ENCODE data around the gene GUCY1B1.

Gene GUCY1B1

GRCh38 chr4:155846929-155847328 is 88.1 kb downstream of the GUCY1B1 start:
- no peaks in the 10 kb centered on the region for H3K9me3 ChIP-seq (ENCODE audit: control insufficient read depth, low read length)
- H3K4me2 ChIP-seq (ENCODE audit: low read length): no peak overlapping the region
- H3K4me3 ChIP-seq (ENCODE audit: low read depth, low read length): no peak overlapping the region

GRCh38 chr4:155849042-155849441 is 90.2 kb downstream of the GUCY1B1 start:
- Histone ChIP-seq H2AFZ (no peak overlapping the region), H3K4me2 (ENCODE audit: low read length) (no peak overlapping the region), H3K79me2 (no peaks in the 10 kb centered on the region), H3K36me3 (ENCODE audit: control insufficient read depth, insufficient read depth, low read length) (no peaks in the 10 kb centered on the region), H3K27me3 (ENCODE audit: control insufficient read depth, insufficient read depth, low read length) (no peaks in the 10 kb centered on the region), H3K4me1 (no peaks in the 10 kb centered on the region), H3K4me3 (ENCODE audit: low read depth, low read length) (no peak overlapping the region), H3K9ac (no peak overlapping the region), H3K27ac (no peak overlapping the region), H3K9me3 (ENCODE audit: control insufficient read depth, low read length) (no peaks in the 10 kb centered on the region)
- no peak for TF ChIP-seq CTCF (IDR thresholded peaks at IDR 0.05)

More at GRCh38 chr4:155846929-155847328, 88.1 kb downstream of the GUCY1B1 start:
- Histone ChIP-seq H3K4me1 (no peaks in the 10 kb centered on the region), H3K36me3 (ENCODE audit: control insufficient read depth, insufficient read depth, low read length) (no peaks in the 10 kb centered on the region), H3K9ac (no peak overlapping the region), H2AFZ (no peak overlapping the region), H3K27ac (no peak overlapping the region), H3K27me3 (ENCODE audit: control insufficient read depth, insufficient read depth, low read length) (no peaks in the 10 kb centered on the region), H3K79me2 (no peaks in the 10 kb centered on the region)
- TF ChIP-seq CTCF (IDR thresholded peaks at IDR 0.05): no peak

- Histone ChIP-seq H3K9ac (no peak overlapping the region), H3K79me2 (no peaks in the 10 kb centered on the region), H3K4me3 (ENCODE audit: low read depth, low read length) (no peak overlapping the region), H3K27me3 (ENCODE audit: control insufficient read depth, insufficient read depth, low read length) (no peaks in the 10 kb centered on the region), H3K36me3 (ENCODE audit: control insufficient read depth, insufficient read depth, low read length) (no peaks in the 10 kb centered on the region), H3K4me1 (no peaks in the 10 kb centered on the region), H3K27ac (no peak overlapping the region), H2AFZ (no peak overlapping the region), H3K4me2 (ENCODE audit: low read length) (no peak overlapping the region), H3K9me3 (ENCODE audit: control insufficient read depth, low read length) (no peaks in the 10 kb centered on the region)
- TF ChIP-seq CTCF (IDR thresholded peaks at IDR 0.05): no peak
Measured at GRCh38 chr4:155853189-155853588, 94.4 kb downstream of the GUCY1B1 start.

GRCh38 chr4:155854582-155855226 is 95.9 kb downstream of the GUCY1B1 start:
- no peak overlapping the region for H3K27ac ChIP-seq
- H3K4me2 ChIP-seq (ENCODE audit: low read length): no peak overlapping the region
- TF ChIP-seq CTCF (IDR thresholded peaks at IDR 0.05): no peak
- no peak overlapping the region for H3K4me3 ChIP-seq (ENCODE audit: low read depth, low read length)
- H3K36me3 ChIP-seq (ENCODE audit: control insufficient read depth, insufficient read depth, low read length): no peaks in the 10 kb centered on the region
- no peak overlapping the region for H3K9ac ChIP-seq
- H3K79me2 ChIP-seq: no peaks in the 10 kb centered on the region
- no peaks in the 10 kb centered on the region for H3K4me1 ChIP-seq
- no peaks in the 10 kb centered on the region for H3K27me3 ChIP-seq (ENCODE audit: control insufficient read depth, insufficient read depth, low read length)
- no peak overlapping the region for H2AFZ ChIP-seq
- H3K9me3 ChIP-seq (ENCODE audit: control insufficient read depth, low read length): no peaks in the 10 kb centered on the region

GRCh38 chr4:155855897-155856296 is 97.1 kb downstream of the GUCY1B1 start:
- Histone ChIP-seq H3K27me3 (ENCODE audit: control insufficient read depth, insufficient read depth, low read length) (no peaks in the 10 kb centered on the region), H3K27ac (no peak overlapping the region), H3K9me3 (ENCODE audit: control insufficient read depth, low read length) (no peaks in the 10 kb centered on the region), H3K4me2 (ENCODE audit: low read length) (no peak overlapping the region), H3K36me3 (ENCODE audit: control insufficient read depth, insufficient read depth, low read length) (no peaks in the 10 kb centered on the region), H3K4me3 (ENCODE audit: low read depth, low read length) (no peak overlapping the region), H3K9ac (no peak overlapping the region), H3K4me1 (no peaks in the 10 kb centered on the region), H3K79me2 (no peaks in the 10 kb centered on the region), H2AFZ (no peak overlapping the region)
- TF ChIP-seq CTCF (IDR thresholded peaks at IDR 0.05): no peak

Measured in parathyroid adenoma (tissue), 2 donors.